Measurements from ENCODE around the gene EIF4A2.

The EIF4A2 gene

DNA sequence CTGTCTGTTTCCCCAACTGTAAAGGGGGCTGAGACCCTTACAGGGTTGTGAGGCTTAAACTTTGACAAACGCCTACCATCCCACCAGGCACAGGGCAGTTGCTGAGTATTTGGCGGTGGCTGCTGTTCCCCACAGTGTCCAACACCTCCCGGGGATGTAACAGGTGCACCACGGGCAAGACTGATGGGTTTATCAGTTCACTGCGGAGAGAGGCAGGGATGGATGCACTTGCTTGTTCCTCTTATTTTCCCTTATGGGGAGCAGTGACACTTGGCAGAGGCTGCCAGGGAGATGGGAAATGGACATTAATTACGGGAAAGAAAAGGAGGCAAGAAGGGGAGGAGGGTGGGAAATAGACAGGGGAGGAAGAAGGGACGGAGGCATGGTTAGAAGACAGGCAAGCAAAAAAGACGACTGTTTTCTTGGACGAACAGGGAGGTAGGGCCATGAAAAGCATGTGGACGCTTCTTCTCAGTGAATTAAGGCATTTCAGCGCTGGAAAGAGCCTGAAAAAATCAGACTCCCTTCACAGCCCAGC is 42.6 kb downstream of the EIF4A2 start:
- Histone ChIP-seq H3K36me3 (ENCODE audit: control insufficient read depth, insufficient read depth, low read length) (no peaks in the 10 kb centered on the region), H3K4me1 (ENCODE audit: control insufficient read depth, insufficient read depth, low read length) (peaks cover 18% of the 10 kb centered on the region), H3K4me3 (ENCODE audit: low read length) (no peak overlapping the region), H3K27me3 (ENCODE audit: control insufficient read depth, insufficient read depth, low read length) (peaks cover 63% of the 10 kb centered on the region), H3K9ac (ENCODE audit: low read length) (no peak overlapping the region), H3K9me3 (ENCODE audit: control insufficient read depth, low read length) (no peaks in the 10 kb centered on the region)

DNA sequence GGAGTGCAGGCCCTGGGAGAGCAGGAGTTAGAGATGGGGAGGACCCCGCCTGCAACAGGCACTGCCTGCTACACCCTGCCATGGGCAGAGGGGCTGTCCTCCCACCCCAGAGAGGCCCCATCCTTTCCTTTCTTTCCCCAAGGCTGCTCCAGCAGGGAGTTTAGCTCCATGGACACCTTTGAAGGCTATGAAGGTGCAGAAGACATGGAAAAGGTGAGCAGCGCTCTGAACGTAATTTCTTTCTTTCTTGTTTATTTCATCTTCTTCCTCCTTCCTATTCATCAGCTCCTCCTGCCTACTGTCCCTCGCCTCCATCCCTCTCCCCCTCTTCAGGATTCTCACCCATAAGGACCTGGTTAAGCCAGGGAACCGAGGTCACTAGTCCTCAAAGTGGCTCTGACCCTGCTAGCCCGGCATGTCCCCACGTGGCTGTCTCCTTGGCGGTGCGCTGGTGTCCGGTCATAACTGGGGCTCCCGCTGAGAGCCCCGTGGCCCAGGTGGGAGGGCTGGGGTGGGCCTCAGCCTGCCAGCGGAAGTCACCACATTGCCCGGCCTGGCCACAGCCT is 43.1 kb downstream of the EIF4A2 start:
- Histone ChIP-seq H3K36me3 (ENCODE audit: control insufficient read depth, insufficient read depth, low read length) (no peaks in the 10 kb centered on the region), H3K4me3 (ENCODE audit: low read length) (no peak overlapping the region), H3K9ac (ENCODE audit: low read length) (no peak overlapping the region), H3K4me1 (ENCODE audit: control insufficient read depth, insufficient read depth, low read length) (peaks cover 18% of the 10 kb centered on the region), H3K9me3 (ENCODE audit: control insufficient read depth, low read length) (no peaks in the 10 kb centered on the region), H3K27me3 (ENCODE audit: control insufficient read depth, insufficient read depth, low read length) (peaks cover 64% of the 10 kb centered on the region)

DNA sequence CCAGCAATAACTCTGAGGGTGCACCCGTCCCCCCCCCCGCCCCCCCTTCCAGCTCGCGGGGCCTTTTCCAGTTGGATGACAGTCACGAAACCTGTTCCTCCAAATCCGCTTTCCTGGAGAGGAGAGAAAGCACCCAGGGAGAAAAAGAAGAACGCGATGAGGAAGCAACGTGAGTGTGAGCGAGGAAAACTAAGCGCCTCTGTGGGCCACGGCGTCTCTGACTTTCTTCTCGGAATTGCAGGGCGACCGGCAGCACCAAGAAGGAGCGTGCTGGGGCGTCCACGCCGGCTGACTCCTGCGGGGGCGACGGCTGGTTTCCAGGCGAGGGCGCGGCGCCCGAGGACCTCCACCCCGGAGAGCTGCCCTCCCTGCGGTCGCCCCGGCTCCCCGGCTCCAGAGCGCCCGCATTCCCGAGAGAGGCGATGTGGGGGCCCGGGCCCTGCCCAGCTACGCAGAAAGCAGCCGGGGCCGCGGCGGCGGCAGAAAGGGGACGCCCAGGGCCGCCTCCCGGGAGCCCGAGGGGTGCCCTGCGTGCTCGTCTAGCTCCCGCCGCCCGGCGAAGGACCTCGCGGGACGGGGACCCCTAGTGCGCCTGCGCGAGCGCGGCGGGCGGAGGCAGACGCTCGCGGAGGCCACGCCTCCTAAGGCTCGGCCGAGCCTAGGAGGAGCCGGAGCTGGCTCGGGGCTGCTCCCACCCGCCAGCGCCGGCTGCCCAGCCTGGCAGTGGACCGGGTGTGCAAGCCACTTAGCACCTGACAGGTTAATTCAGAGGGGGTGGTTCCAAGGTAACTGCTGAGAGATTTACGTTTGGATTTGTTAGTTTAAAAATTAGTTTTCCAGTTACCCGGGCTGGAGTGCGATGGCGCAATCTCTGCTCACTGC is 43.8 kb downstream of the EIF4A2 start:
- Histone ChIP-seq H3K9me3 (ENCODE audit: control insufficient read depth, low read length) (no peaks in the 10 kb centered on the region), H3K4me3 (ENCODE audit: low read length) (no peak overlapping the region), H3K27me3 (ENCODE audit: control insufficient read depth, insufficient read depth, low read length) (peaks cover 64% of the 10 kb centered on the region), H3K36me3 (ENCODE audit: control insufficient read depth, insufficient read depth, low read length) (no peaks in the 10 kb centered on the region), H3K9ac (ENCODE audit: low read length) (peak overlapping the region; percentile 50), H3K4me1 (ENCODE audit: control insufficient read depth, insufficient read depth, low read length) (peaks cover 18% of the 10 kb centered on the region)

DNA sequence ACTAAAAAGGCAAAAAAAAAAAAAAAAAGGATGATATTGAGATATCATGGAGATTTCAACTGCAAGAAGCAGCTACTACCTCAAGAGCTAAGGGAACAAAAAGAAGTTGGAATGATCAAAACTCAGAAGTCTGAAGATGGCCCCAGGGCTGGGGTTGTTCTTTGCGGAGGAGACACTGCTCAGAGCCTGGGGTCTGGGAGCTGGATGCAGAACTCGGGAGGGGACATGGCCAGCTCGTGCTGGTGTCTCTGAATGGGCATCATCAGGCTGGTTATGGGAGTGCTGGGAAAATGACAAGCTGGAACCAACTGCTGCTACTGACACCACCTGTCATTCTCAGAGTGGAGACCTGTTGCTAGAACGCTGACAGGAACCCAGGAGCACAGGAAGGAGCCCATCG is 45.0 kb downstream of the EIF4A2 start:
- no peak overlapping the region for H3K9ac ChIP-seq (ENCODE audit: low read length)
- peaks cover 64% of the 10 kb centered on the region for H3K27me3 ChIP-seq (ENCODE audit: control insufficient read depth, insufficient read depth, low read length)

DNA sequence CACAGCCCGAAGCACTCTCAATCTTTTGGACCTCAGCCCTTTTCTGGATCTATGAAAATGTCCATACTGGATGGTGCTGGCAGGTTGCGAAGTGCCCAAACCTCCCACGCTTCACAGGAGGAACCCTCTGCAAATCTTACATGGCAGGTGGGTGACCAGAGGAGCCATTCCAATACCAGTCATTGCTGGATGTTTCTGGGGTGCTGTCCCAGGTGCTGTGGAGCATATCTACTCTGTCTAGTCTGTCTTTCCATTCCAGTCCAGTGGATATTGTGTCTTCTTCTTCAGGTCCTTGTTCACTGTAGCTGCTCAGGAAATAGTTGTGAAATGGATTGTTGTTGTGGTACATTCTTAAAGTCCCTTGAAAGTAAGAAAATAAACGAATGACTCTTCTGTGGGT is 48.4 kb downstream of the EIF4A2 start:
- Histone ChIP-seq H3K36me3 (ENCODE audit: control insufficient read depth, insufficient read depth, low read length) (no peaks in the 10 kb centered on the region), H3K4me1 (ENCODE audit: control insufficient read depth, insufficient read depth, low read length) (peaks cover 6% of the 10 kb centered on the region), H3K9me3 (ENCODE audit: control insufficient read depth, low read length) (no peaks in the 10 kb centered on the region), H3K9ac (ENCODE audit: low read length) (no peak overlapping the region), H3K4me3 (ENCODE audit: low read length) (no peak overlapping the region), H3K27me3 (ENCODE audit: control insufficient read depth, insufficient read depth, low read length) (peaks cover 34% of the 10 kb centered on the region)

More for the DNA sequence above, 45.0 kb downstream of the EIF4A2 start:
- H3K4me1 ChIP-seq (ENCODE audit: control insufficient read depth, insufficient read depth, low read length): peaks cover 18% of the 10 kb centered on the region
- H3K36me3 ChIP-seq (ENCODE audit: control insufficient read depth, insufficient read depth, low read length): no peaks in the 10 kb centered on the region
- no peak overlapping the region for H3K4me3 ChIP-seq (ENCODE audit: low read length)
- no peaks in the 10 kb centered on the region for H3K9me3 ChIP-seq (ENCODE audit: control insufficient read depth, low read length)

DNA sequence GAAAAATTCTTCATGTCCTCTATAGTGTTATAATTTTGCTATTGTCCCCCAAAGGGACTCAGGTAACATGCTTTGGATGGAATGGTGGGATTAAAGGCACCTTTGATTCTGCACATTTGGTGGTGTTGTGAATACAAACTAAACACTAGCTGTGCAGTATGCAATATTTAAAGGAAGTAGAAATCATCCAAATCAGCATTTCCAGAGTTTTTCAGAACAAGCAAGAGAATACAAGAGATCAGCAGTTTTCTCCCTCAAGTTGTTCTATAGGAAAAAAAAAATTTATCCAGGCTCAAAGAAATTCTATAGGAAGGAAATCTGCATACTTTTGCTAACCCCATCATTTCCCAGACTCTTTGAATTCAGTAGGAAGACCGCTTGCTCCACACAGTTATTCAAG is 48.9 kb downstream of the EIF4A2 start:
- Histone ChIP-seq H3K4me3 (ENCODE audit: low read length) (no peak overlapping the region), H3K4me1 (ENCODE audit: control insufficient read depth, insufficient read depth, low read length) (peaks cover 6% of the 10 kb centered on the region), H3K9me3 (ENCODE audit: control insufficient read depth, low read length) (no peaks in the 10 kb centered on the region), H3K9ac (ENCODE audit: low read length) (no peak overlapping the region), H3K36me3 (ENCODE audit: control insufficient read depth, insufficient read depth, low read length) (no peaks in the 10 kb centered on the region), H3K27me3 (ENCODE audit: control insufficient read depth, insufficient read depth, low read length) (peaks cover 34% of the 10 kb centered on the region)

All from mucosa of stomach (tissue), 1 donor.